ENCODE measurements around the gene PRSS57. TPM values are rescaled to one million over a fixed set of nuclear protein-coding genes. Genes with fewer than 3 reads are reported as not detected.

The PRSS57 gene
- total RNA-seq, 5 donors from 2014 or later (not counting 1 experiment from before 2014, with no cell fraction given): 0.86 to 2.5 (median 1.7) TPM; not detected in 1

GRCh38 chr19:640606-641189, 54.6 kb downstream of the PRSS57 start:
- Histone ChIP-seq H3K27ac (ENCODE audit: low read length) (no peak overlapping the region), H3K4me1 (ENCODE audit: control insufficient read depth in 1 of 2, extremely low read depth in 1 of 2, insufficient read depth in 2 of 2, low read length in 2 of 2) (peaks cover 4 to 20% of the 10 kb centered on the region in 2 experiments), H3K27me3 (replicated peaks in 1 of 2; ENCODE audit: control insufficient read depth in 2 of 2, extremely low read depth in 1 of 2, insufficient read depth in 2 of 2, low read length in 1 of 2) (no peaks in the 10 kb centered on the region), H3K9me3 (no peaks in the 10 kb centered on the region), H3K36me3 (ENCODE audit: control insufficient read depth in 2 of 2, extremely low read depth in 1 of 2, insufficient read depth in 1 of 2, low read length in 1 of 2) (peaks cover 6 to 10% of the 10 kb centered on the region in 2 donors), H3K4me3 (ENCODE audit: control insufficient read depth in 1 of 2, extremely low read depth in 1 of 2, low read length in 1 of 2) (no peak overlapping the region)
- Mint-ChIP-seq H3K4me3 (peak overlapping the region in 2 of 3 donors; percentile 13 to 43), H3K27ac (no peak overlapping the region), H3K36me3 (no peaks in the 10 kb centered on the region), H3K27me3 (no peaks in the 10 kb centered on the region), H3K4me1 (peaks cover 6 to 15% (median 7%) of the 10 kb centered on the region in 3 donors), H3K9me3 (no peaks in the 10 kb centered on the region)
- ChIA-PET CTCF (no interaction called here), POLR2A (no interaction called here)
- DNase-seq: no peak
- WGBS (ENCODE audit: insufficient coverage): 96% methylated on average over 19 of the region's 31 CpGs
- ATAC-seq (replicated peaks in 1 of 4): no peak

GRCh38 chr19:640161-640558, 55.1 kb downstream of the PRSS57 start:
- Mint-ChIP-seq H3K9me3 (no peaks in the 10 kb centered on the region), H3K4me3 (peak overlapping the region in 2 of 3 donors; percentile 43 to 80), H3K36me3 (no peaks in the 10 kb centered on the region), H3K27me3 (no peaks in the 10 kb centered on the region), H3K4me1 (peaks cover 6 to 15% (median 7%) of the 10 kb centered on the region in 3 donors), H3K27ac (no peak overlapping the region)
- peaks cover 4 to 20% of the 10 kb centered on the region in 2 experiments for H3K4me1 ChIP-seq (ENCODE audit: control insufficient read depth in 1 of 2, extremely low read depth in 1 of 2, insufficient read depth in 2 of 2, low read length in 2 of 2)
- ATAC-seq (replicated peaks in 1 of 4) (no peak), DNase-seq (no peak)
- H3K9me3 ChIP-seq: no peaks in the 10 kb centered on the region
- H3K36me3 ChIP-seq (ENCODE audit: control insufficient read depth in 2 of 2, extremely low read depth in 1 of 2, insufficient read depth in 1 of 2, low read length in 1 of 2): peaks cover 5 to 8% of the 10 kb centered on the region in 2 donors
- CTCF ChIA-PET: no interaction called here
- no peaks in the 10 kb centered on the region for H3K27me3 ChIP-seq (replicated peaks in 1 of 2; ENCODE audit: control insufficient read depth in 2 of 2, extremely low read depth in 1 of 2, insufficient read depth in 2 of 2, low read length in 1 of 2)
- POLR2A ChIA-PET: no interaction called here
- 32% methylated on average over 22 of the region's 25 CpGs for WGBS (ENCODE audit: insufficient coverage)
- no peak overlapping the region for H3K4me3 ChIP-seq (ENCODE audit: control insufficient read depth in 1 of 2, extremely low read depth in 1 of 2, low read length in 1 of 2)
- H3K27ac ChIP-seq (ENCODE audit: low read length): no peak overlapping the region

GRCh38 chr19:639253-640160, 55.7 kb downstream of the PRSS57 start, which contains the start of gene FGF22:
FGF22 (plus strand) TSS chr19:639879; CDS start chr19:639926, 47 bp downstream.
- ChIA-PET POLR2A (no interaction called here), CTCF (no interaction called here)
- 6% methylated on average over 91 of the region's 109 CpGs for WGBS (ENCODE audit: insufficient coverage)
- peak within 1 kb of the TSS; percentile 48 to 64 for H3K4me3 ChIP-seq (ENCODE audit: control insufficient read depth in 1 of 2, extremely low read depth in 1 of 2, low read length in 1 of 2)
- H3K27me3 Mint-ChIP-seq: no peaks in the 10 kb centered on the region
- no peaks in the 10 kb centered on the region for H3K36me3 Mint-ChIP-seq
- peaks cover 0 to 2% of the 10 kb centered on the region in 2 donors for H3K36me3 ChIP-seq (ENCODE audit: control insufficient read depth in 2 of 2, extremely low read depth in 1 of 2, insufficient read depth in 1 of 2, low read length in 1 of 2)
- DNase-seq (peak; percentile 88 to 99 (median 94)), ATAC-seq (replicated peaks in 1 of 4) (peak; percentile 93 to 98 (median 96))
- no peaks in the 10 kb centered on the region for H3K9me3 ChIP-seq
- H3K9me3 Mint-ChIP-seq: no peaks in the 10 kb centered on the region
- peak within 1 kb of the TSS; percentile 79 to 84 (median 80) for H3K4me3 Mint-ChIP-seq
- peak within 1 kb of the TSS; percentile 87 to 89 for H3K27ac Mint-ChIP-seq
- no peaks in the 10 kb centered on the region for H3K27me3 ChIP-seq (replicated peaks in 1 of 2; ENCODE audit: control insufficient read depth in 2 of 2, extremely low read depth in 1 of 2, insufficient read depth in 2 of 2, low read length in 1 of 2)
- peaks cover 4 to 20% of the 10 kb centered on the region in 2 experiments for H3K4me1 ChIP-seq (ENCODE audit: control insufficient read depth in 1 of 2, extremely low read depth in 1 of 2, insufficient read depth in 2 of 2, low read length in 2 of 2)
- H3K27ac ChIP-seq (ENCODE audit: low read length): peak within 1 kb of the TSS; percentile 47
- H3K4me1 Mint-ChIP-seq: peaks cover 6 to 15% (median 7%) of the 10 kb centered on the region in 3 donors

- DNase-seq (no peak), ATAC-seq (replicated peaks in 1 of 4) (no peak)
- H3K4me1 ChIP-seq (ENCODE audit: control insufficient read depth in 1 of 2, extremely low read depth in 1 of 2, insufficient read depth in 2 of 2, low read length in 2 of 2): peaks cover 4 to 26% of the 10 kb centered on the region in 2 experiments
- peak overlapping the region; percentile 48 to 64 for H3K4me3 ChIP-seq (ENCODE audit: control insufficient read depth in 1 of 2, extremely low read depth in 1 of 2, low read length in 1 of 2)
- H3K9me3 ChIP-seq: no peaks in the 10 kb centered on the region
- H3K27ac ChIP-seq (ENCODE audit: low read length): no peak overlapping the region
- H3K36me3 ChIP-seq (ENCODE audit: control insufficient read depth in 2 of 2, extremely low read depth in 1 of 2, insufficient read depth in 1 of 2, low read length in 1 of 2): no peaks in the 10 kb centered on the region
- no peaks in the 10 kb centered on the region for H3K27me3 ChIP-seq (replicated peaks in 1 of 2; ENCODE audit: control insufficient read depth in 2 of 2, extremely low read depth in 1 of 2, insufficient read depth in 2 of 2, low read length in 1 of 2)
- no peaks in the 10 kb centered on the region for H3K9me3 Mint-ChIP-seq
- WGBS (ENCODE audit: insufficient coverage): 48% methylated on average over 10 of the region's 17 CpGs
- H3K36me3 Mint-ChIP-seq: no peaks in the 10 kb centered on the region
- H3K27me3 Mint-ChIP-seq: no peaks in the 10 kb centered on the region
- peak overlapping the region; percentile 79 to 84 (median 80) for H3K4me3 Mint-ChIP-seq
- ChIA-PET POLR2A (no interaction called here), CTCF (no interaction called here)
- peaks cover 9 to 19% (median 11%) of the 10 kb centered on the region in 3 donors for H3K4me1 Mint-ChIP-seq
- peak overlapping the region; percentile 87 to 89 for H3K27ac Mint-ChIP-seq
Observed at GRCh38 chr19:638906-639252, 56.4 kb downstream of the PRSS57 start.

Other genes with a start within 250 kb of the PRSS57 start
- 1 to 10 TPM in 4 of 5 donors, under 1 TPM in 1; 0.66 to 4.4 (median 3.4) TPM for gene SHC2, start 234.4 kb downstream of the PRSS57 start, total RNA-seq
- 1 to 10 TPM in 3 of 5 donors, under 1 TPM in 2; 0.40 to 1.6 (median 1.4) TPM for gene MADCAM1, start 199.0 kb downstream of the PRSS57 start, total RNA-seq
- 10 to 100 TPM; 22.2 to 44.4 (median 39.4) TPM for gene TPGS1, start 188.0 kb downstream of the PRSS57 start, total RNA-seq
- gene CDC34, start 163.7 kb downstream of the PRSS57 start, total RNA-seq: 10 to 100 TPM; 35.4 to 52.6 (median 51.3) TPM
- 10 to 100 TPM; 66.2 to 91.0 (median 78.6) TPM for gene GZMM, start 151.4 kb downstream of the PRSS57 start, total RNA-seq
- gene BSG, start 122.9 kb downstream of the PRSS57 start, total RNA-seq: 100 to 1,000 TPM in 4 of 5 donors, 10 to 100 TPM in 1; 89.3 to 165 (median 152) TPM
- gene HCN2, start 105.6 kb downstream of the PRSS57 start, total RNA-seq: 1 to 10 TPM in 4 of 5 donors, under 1 TPM in 1; 0.93 to 4.4 (median 3.6) TPM
- gene POLRMT, start 61.9 kb downstream of the PRSS57 start, total RNA-seq: 100 to 1,000 TPM in 3 of 5 donors, 10 to 100 TPM in 2; 61.3 to 118 (median 103) TPM
- gene FGF22, start 55.6 kb downstream of the PRSS57 start, total RNA-seq: 1 to 10 TPM in 3 of 5 donors, under 1 TPM in 2; 0.35 to 3.9 (median 2.8) TPM
- 100 to 1,000 TPM in 4 of 5 donors, 10 to 100 TPM in 1; 98.8 to 139 (median 118) TPM for gene RNF126, start 32.2 kb downstream of the PRSS57 start, total RNA-seq
- 1 to 10 TPM; 2.0 to 5.3 (median 4.1) TPM for gene FSTL3, start 19.1 kb downstream of the PRSS57 start, total RNA-seq
- gene PALM, start 13.5 kb upstream of the PRSS57 start, total RNA-seq: under 1 TPM in 4 of 5 donors, not detected in 1; 0.19 to 0.57 (median 0.41) TPM
- under 1 TPM in 3 of 5 donors, not detected in 2; 0.10 to 0.16 (median 0.15) TPM for gene MISP, start 55.7 kb upstream of the PRSS57 start, total RNA-seq
- gene PTBP1, start 102.0 kb upstream of the PRSS57 start, total RNA-seq: 100 to 1,000 TPM; 307 to 343 (median 316) TPM
- gene PLPPR3, start 126.5 kb upstream of the PRSS57 start, total RNA-seq: under 1 TPM in 3 of 5 donors, not detected in 2; 0.22 to 0.36 (median 0.26) TPM
- gene AZU1, start 132.4 kb upstream of the PRSS57 start, total RNA-seq: 1 to 10 TPM in 2 of 5 donors, under 1 TPM in 3; 0.20 to 1.2 (median 0.38) TPM
- under 1 TPM in 1 of 5 donors, not detected in 4; 0.50 TPM for gene PRTN3, start 145.5 kb upstream of the PRSS57 start, total RNA-seq
- under 1 TPM in 1 of 5 donors, not detected in 4; 0.83 TPM for gene ELANE, start 156.9 kb upstream of the PRSS57 start, total RNA-seq
- gene CFD, start 164.2 kb upstream of the PRSS57 start, total RNA-seq: 10 to 100 TPM in 1 of 5 donors, 1 to 10 TPM in 4; 2.8 to 10.3 (median 5.6) TPM
- gene MED16, start 197.7 kb upstream of the PRSS57 start, total RNA-seq: 100 to 1,000 TPM in 1 of 5 donors, 10 to 100 TPM in 4; 55.0 to 105 (median 92.4) TPM
- not detected for gene RNU6-9, start 198.0 kb upstream of the PRSS57 start, total RNA-seq
- 100 to 1,000 TPM; 190 to 252 (median 220) TPM for gene R3HDM4, start 217.8 kb upstream of the PRSS57 start, total RNA-seq
- gene KISS1R, start 221.9 kb upstream of the PRSS57 start, total RNA-seq: 1 to 10 TPM; 1.5 to 4.9 (median 2.8) TPM
- gene ARID3A, start 230.6 kb upstream of the PRSS57 start, total RNA-seq: 10 to 100 TPM in 4 of 5 donors, 1 to 10 TPM in 1; 9.8 to 13.2 (median 12.0) TPM

All from T-cell (primary cell).